GM10266 (cell line): Measurements from ENCODE around the gene GBF1.
A peak's percentile ranks its signal among the peaks of the same experiment; 100 is the strongest.

Experiments
- DNase-seq: peaks from one replicate; pipeline ENCODE4 v3.0.0; 2012; ENCODE audit errors: extremely low spot score
- TF ChIP-seq, protein P1 (sequence below): IDR thresholded peaks from 2 replicates; pipeline ENCODE4 v1.5.1; 2012; ENCODE audit warnings: mild to moderate bottlenecking, low read depth; ENCODE audit not compliant: control insufficient read depth, insufficient read depth; ENCODE audit errors: missing control alignments

GBF1 gene

DNA sequence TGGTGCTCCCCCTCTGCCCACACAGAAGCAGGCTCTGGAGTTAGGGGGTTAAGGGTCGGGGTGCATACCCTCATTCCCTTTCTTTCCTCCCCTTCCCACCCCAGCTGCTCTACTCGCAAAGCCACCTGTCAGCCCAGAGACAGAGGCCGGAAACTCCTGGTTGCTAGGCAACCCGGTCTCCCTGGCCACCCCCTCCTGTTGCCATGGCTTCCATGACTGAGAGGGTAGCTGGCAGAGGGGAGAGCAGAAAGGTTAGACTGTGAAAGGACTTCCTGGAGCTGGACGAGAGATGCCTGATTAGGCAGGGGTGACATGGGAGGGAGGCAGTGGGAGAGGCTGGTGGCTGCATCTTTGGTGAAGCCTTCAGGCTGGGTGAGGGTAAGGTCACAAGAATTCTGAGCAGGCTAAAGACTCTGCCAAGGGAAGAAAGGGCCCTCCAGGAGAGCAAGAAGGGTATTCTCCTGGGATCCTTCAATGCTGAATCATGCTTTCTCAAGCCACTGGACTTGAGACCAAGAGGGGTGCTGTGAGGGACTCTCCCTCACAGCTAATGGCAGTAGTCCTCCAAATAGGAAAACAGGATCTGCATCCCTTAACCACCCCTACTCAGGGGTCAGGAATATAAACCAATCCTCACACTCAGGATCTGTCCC lies 167.8 kb downstream of the GBF1 start:
- TF ChIP-seq, protein P1, sequence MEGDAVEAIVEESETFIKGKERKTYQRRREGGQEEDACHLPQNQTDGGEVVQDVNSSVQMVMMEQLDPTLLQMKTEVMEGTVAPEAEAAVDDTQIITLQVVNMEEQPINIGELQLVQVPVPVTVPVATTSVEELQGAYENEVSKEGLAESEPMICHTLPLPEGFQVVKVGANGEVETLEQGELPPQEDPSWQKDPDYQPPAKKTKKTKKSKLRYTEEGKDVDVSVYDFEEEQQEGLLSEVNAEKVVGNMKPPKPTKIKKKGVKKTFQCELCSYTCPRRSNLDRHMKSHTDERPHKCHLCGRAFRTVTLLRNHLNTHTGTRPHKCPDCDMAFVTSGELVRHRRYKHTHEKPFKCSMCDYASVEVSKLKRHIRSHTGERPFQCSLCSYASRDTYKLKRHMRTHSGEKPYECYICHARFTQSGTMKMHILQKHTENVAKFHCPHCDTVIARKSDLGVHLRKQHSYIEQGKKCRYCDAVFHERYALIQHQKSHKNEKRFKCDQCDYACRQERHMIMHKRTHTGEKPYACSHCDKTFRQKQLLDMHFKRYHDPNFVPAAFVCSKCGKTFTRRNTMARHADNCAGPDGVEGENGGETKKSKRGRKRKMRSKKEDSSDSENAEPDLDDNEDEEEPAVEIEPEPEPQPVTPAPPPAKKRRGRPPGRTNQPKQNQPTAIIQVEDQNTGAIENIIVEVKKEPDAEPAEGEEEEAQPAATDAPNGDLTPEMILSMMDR, result no peak
- peak; percentile 79 for DNase-seq

DNA sequence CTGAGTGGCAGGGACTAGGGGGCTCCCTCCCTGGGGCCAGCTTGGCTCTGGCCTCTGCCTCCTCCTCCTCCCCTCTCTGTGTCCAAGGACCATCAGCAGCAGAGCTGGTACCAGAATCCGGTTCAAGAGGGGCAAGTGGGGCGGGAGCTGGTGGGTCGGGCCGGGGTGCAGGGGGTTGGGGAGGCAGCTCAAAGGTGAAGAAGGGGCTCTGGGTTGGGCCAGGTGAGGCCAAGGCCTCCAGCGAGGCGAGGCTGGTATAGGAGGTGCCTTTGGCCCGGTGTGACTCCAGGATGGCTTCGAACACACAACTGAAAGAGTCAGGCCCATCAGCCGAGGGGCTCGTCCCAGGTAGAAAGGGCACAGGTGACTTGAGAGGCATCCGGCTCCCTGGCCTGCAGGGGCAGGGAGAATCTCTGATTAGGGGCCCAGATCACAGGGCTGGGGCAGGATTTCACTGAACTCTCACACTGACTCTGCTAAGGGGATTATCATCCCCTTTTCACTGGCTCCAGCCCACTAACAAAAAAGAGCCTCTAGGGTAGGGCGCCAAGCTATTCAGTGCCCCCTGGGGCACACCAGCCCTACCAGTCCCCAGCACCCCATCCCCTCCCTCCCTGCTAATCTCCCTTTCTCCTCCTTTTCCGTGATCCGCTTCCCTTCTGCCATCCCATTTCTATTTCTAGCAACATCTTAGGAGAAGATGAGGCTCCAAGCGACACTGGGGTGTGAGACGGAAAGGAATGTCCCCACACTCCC lies 168.7 kb downstream of the GBF1 start:
- no peak for DNase-seq
- TF ChIP-seq, protein P1, result no peak

DNA sequence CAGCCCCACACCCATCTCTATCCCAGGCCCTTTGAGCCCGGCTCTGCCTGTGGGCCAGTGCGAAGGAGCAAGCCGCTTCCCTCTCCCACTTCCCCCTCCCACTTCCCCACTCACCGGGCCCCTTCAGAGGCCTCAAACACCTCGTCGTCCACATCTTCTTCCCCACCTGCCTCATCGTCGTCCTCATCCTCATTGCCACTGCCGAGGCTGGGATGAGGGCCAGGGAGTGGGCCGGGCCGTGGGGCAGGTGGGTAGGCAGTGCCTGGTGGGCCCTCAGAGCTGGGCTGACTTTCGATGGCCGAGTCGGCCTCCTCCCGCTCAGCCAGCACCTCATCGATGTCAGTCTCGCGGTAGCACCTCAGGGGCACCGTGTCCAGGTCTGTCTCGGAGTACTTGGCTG lies 169.4 kb downstream of the GBF1 start:
- no peak for DNase-seq
- TF ChIP-seq, protein P1, result no peak

DNA sequence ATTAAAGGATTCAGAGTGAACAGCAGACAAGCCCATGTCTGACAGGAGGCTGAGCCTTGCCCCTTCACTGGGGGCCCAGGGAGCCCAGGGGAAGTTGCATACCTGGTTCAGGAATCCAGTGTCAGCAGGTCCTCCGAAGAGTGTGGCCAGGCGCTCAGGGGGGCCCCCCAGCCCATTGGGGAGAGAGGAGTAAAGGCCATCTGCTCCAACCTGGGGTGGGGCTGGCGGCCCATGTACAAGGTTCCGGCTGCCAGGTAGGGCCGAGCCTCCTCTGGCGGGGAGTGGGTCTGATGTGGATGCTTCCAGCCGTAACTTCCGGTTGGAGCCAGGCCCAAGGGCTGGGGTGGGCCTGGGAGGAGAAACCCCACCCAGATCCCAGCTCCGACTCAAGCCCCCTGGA lies 171.0 kb downstream of the GBF1 start:
- no peak for DNase-seq
- TF ChIP-seq, protein P1, result no peak

DNA sequence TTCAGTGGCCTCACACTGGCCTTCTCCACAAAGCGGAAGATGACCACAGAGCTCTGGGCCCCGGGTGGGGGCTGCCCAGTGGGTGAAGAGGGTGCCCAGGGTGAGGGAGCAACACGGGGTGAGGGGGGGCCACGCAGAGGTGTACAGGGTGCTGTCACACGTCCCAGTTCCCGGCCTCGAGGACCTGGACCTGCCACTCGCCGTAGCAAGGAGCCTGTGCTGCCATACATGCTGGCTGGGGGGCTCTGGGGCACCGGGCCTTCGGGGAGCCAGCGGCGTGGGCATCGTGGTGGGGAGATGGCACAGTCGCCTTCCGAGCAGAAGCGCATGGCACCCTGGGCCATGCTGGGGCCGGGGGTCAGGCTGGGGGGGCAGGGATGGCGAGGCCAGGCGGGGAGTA lies 171.4 kb downstream of the GBF1 start:
- TF ChIP-seq, protein P1, result no peak
- no peak for DNase-seq

DNA sequence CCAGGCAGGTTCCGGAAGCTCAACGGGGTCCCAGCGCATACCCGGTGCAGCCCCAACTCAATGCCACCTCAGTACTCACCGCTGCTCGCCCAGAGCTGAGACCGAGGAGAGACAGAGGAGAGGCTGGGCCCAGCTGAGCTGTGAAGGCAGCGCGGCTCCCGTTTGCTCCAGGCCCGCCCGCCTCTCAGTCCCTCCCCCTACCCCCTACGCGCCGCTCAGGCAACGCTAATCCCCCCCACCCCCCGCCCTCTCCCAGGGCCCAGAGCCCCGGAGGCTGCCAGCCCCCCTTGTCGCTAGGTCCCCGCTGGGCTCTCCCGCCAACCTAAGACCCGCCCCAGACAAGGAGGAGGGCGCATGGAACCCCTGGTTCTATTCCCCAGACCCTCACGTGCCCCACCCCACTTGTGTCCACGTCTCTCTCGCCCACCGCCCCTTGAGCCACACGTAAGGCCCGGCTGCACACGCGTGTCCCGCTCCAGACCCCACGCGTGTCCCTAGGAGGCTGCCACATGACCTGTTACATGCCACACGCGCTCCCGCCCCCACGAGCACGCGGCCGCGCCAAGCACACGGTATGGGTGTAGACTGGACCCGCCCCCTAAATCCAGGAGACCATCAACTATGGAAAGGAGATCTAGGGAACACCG lies 173.4 kb downstream of the GBF1 start, which contains the start of gene PSD:
TSS of gene PSD (minus strand) at position 164 of the 647 bp plus-strand sequence. CDS start 1,747 bp downstream, outside the sequence.
- TF ChIP-seq, protein P1, result no peak
- DNase-seq, result no peak
